ENCODE results near the gene ZNF425. TPM values are rescaled to one million over a fixed set of nuclear protein-coding genes. Genes with fewer than 3 reads are reported as not detected.
A peak's percentile ranks its signal among the peaks of the same experiment; 100 is the strongest.

ZNF425 gene
- total and polyA plus RNA-seq, 9 of the 15 experiments (the other 6 are each of a cell fraction or from before 2014, with no cell fraction given), result 0.03 to 0.89 (median 0.54) TPM

DNA sequence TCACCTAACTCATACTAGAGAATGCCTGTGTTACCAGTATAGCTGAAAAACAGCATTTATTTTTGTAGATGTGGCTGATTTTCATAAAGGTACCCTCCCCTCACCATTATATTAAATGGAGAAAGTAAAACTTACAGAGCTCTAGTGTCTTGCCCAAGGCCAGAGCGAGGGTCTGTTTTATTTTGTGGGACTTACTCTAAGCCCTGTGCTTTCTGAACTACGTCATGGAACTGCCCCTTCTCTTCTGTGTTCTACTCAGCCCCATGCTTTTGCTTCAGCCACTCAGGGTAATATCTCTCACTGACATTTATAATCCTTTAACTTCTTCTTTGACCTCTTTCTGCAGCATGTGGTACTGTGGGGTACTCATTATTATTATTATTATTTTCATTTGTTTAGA lies 25.3 kb downstream of the ZNF425 start (continued):
- TF ChIP-seq IFI16 (CRISPR knock-in tag; IDR thresholded peaks at IDR 0.05) (no peak), ZNF324 (CRISPR knock-in tag; IDR thresholded peaks at IDR 0.05) (no peak), ZNF408 (CRISPR knock-in tag; IDR thresholded peaks at IDR 0.05; ENCODE audit: low read depth) (no peak)

DNA sequence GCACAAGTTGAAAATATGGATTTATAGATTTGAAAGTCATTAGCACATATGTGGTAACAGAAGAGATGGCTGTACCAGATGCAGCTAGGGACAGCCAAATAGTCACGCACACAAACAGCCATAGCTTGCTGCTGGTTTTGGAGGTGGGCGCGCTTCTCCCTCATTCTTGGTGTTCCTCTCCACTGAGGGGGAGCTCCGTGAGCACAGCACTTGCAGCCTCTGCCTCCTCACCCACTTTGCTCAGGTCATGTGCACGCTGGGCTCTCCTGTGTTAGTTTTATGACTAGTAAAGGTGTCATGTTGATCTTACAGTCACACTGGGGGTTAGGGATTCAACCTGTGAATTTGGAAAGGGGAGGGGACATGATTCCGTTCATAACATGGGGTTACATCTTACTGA lies 27.1 kb downstream of the ZNF425 start:
- Histone ChIP-seq H3K4me2 (ENCODE audit: insufficient read depth, low read length) (peak overlapping the region; percentile 8; the same call in 1 of the 2 replicates), H3K9me3 (replicated peaks; ENCODE audit: control insufficient read depth, insufficient read depth, low read depth, low read length) (no peaks in the 10 kb centered on the region), H3K79me2 (ENCODE audit: control insufficient read depth, insufficient read depth, low read length) (no peaks in the 10 kb centered on the region), H2AFZ (ENCODE audit: low read depth, low read length) (peak overlapping the region; percentile 57; the same call in 1 of the 2 replicates), H3K27ac (ENCODE audit: extremely low read depth, low read depth, low read length) (no peak overlapping the region), H4K20me1 (replicated peaks; ENCODE audit: control insufficient read depth, insufficient read depth, low read length) (no peaks in the 10 kb centered on the region), H3K4me3 (no peak overlapping the region), H3K36me3 (ENCODE audit: control insufficient read depth, insufficient read depth, low read length) (no peaks in the 10 kb centered on the region), H3K9ac (ENCODE audit: insufficient read depth in 1 of 2, low read depth in 2 of 2, low read length in 2 of 2) (no peak overlapping the region), H3K4me1 (replicated peaks in 1 of 2; ENCODE audit: control insufficient read depth in 2 of 2, insufficient read depth in 2 of 2, low read length in 2 of 2) (peaks cover 0 to 1% of the 10 kb centered on the region in 2 experiments; a peak in 2 of 5 replicates), H3K27me3 (ENCODE audit: control insufficient read depth in 2 of 2, insufficient read depth in 2 of 2, low read length in 2 of 2) (peaks cover 19 to 25% of the 10 kb centered on the region in 2 experiments; a peak in 4 of 5 replicates), H3K9me1 (ENCODE audit: control insufficient read depth, insufficient read depth, low read length) (no peaks in the 10 kb centered on the region)
- intact Hi-C loops (cut with micrococcal nuclease), result loop anchor here (10.0 kb wide), 1 partner anchor 294 kb away; no protein-coding TSS in a partner anchor
- ATAC-seq (no peak; the same call in 2 of the 3 replicates), FAIRE-seq (no peak), DNase-seq (ENCODE audit: extremely low read depth in 1 of 4, low spot score in 3 of 4) (no peak)
- in situ Hi-C loops (cut with MboI), result no loop called here
- CTCF ChIA-PET (ENCODE audit: low intra/inter-chr PET ratio), result no interaction called here
- POLR2A ChIA-PET, result no interaction called here
- BruUV-seq (replicated peaks), result no TSS peak
- no peak for TF ChIP-seq RFX7 (CRISPR knock-in tag; IDR thresholded peaks at IDR 0.05)
- no peak for TF ChIP-seq HLTF (IDR thresholded peaks at IDR 0.05)
- TF ChIP-seq, protein P1, sequence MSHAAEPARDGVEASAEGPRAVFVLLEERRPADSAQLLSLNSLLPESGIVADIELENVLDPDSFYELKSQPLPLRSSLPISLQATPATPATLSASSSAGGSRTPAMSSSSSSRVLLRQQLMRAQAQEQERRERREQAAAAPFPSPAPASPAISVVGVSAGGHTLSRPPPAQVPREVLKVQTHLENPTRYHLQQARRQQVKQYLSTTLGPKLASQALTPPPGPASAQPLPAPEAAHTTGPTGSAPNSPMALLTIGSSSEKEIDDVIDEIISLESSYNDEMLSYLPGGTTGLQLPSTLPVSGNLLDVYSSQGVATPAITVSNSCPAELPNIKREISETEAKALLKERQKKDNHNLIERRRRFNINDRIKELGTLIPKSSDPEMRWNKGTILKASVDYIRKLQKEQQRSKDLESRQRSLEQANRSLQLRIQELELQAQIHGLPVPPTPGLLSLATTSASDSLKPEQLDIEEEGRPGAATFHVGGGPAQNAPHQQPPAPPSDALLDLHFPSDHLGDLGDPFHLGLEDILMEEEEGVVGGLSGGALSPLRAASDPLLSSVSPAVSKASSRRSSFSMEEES (CRISPR knock-in tag; IDR thresholded peaks at IDR 0.05), result no peak
- no peak for TF ChIP-seq PTBP1 (IDR thresholded peaks at IDR 0.05; ENCODE audit: low read depth, low read length)
- TF ChIP-seq CCAR2 (IDR thresholded peaks at IDR 0.05; ENCODE audit: low read depth, low read length), result no peak
- TF ChIP-seq HIVEP1 (CRISPR knock-in tag; IDR thresholded peaks at IDR 0.05), result no peak
- TF ChIP-seq KDM4B (IDR thresholded peaks at IDR 0.05; ENCODE audit: borderline replicate concordance in 2 of 2, low read depth in 1 of 2), result no peak
- 52% methylated on average over 6 of the region's 6 CpGs for WGBS (ENCODE audit: insufficient coverage, low coverage, missing lambda C conversion rate)

Measured in K562 (cell line).